Measurements from ENCODE around the gene FKBP5.
"Not testable (repeated sequence)": the region's sequence is repeated elsewhere in the genome, so short reads cannot be mapped to it uniquely, and the experiment has no call there.

GRCh38 chr6:35670453-35670852 is 18.3 kb downstream of the FKBP5 start:
- TF ChIP-seq, protein P1, sequence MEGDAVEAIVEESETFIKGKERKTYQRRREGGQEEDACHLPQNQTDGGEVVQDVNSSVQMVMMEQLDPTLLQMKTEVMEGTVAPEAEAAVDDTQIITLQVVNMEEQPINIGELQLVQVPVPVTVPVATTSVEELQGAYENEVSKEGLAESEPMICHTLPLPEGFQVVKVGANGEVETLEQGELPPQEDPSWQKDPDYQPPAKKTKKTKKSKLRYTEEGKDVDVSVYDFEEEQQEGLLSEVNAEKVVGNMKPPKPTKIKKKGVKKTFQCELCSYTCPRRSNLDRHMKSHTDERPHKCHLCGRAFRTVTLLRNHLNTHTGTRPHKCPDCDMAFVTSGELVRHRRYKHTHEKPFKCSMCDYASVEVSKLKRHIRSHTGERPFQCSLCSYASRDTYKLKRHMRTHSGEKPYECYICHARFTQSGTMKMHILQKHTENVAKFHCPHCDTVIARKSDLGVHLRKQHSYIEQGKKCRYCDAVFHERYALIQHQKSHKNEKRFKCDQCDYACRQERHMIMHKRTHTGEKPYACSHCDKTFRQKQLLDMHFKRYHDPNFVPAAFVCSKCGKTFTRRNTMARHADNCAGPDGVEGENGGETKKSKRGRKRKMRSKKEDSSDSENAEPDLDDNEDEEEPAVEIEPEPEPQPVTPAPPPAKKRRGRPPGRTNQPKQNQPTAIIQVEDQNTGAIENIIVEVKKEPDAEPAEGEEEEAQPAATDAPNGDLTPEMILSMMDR (IDR thresholded peaks at IDR 0.05): not testable (repeated sequence)
- TF ChIP-seq POLR2A, POLR2AphosphoS5 (IDR thresholded peaks at IDR 0.05): not testable (repeated sequence)
